Stimulated activated naive CD8-positive, alpha-beta T cell treated with anti-CD3 and anti-CD28 coated beads, Interleukin-15, amount 100 ng/mL, for 72 hours (primary cell): ENCODE results near the gene ZMAT5.
A peak's percentile ranks its signal among the peaks of the same experiment; 100 is the strongest.

Experiments used
- ATAC-seq: fragments of 150-1000 bp; cut with Tn5 transposase; 2 replicates; pipeline ENCODE4 v1.10.0; 2021; ENCODE audit warnings: mild to moderate bottlenecking, moderate library complexity
- DNase-seq, 2 donors: peaks; one replicate each; pipeline ENCODE4 v3.0.0; 2021 to 2022
- H3K27ac Mint-ChIP-seq, 2 donors: one replicate each; pipeline ENCODE4 v1.8.0; 2022; ENCODE audit warnings: mild to moderate bottlenecking in 2 of 2, mixed read lengths in 2 of 2, moderate library complexity in 2 of 2
- H3K27me3 Mint-ChIP-seq: one replicate; pipeline ENCODE4 v1.8.0; 2022; ENCODE audit warnings: mixed read lengths
- H3K4me1 Mint-ChIP-seq: one replicate; pipeline ENCODE4 v1.8.0; 2022; ENCODE audit warnings: mild to moderate bottlenecking, mixed read lengths
- H3K4me3 Mint-ChIP-seq, 2 donors: one replicate each; pipeline ENCODE4 v1.8.0; 2022; ENCODE audit warnings: mild to moderate bottlenecking in 2 of 2, mixed read lengths in 2 of 2, moderate library complexity in 1 of 2
- H3K9me3 Mint-ChIP-seq, 2 donors: one replicate each; pipeline ENCODE4 v1.8.0; 2022; ENCODE audit warnings: mixed read lengths in 2 of 2

The ZMAT5 gene

DNA sequence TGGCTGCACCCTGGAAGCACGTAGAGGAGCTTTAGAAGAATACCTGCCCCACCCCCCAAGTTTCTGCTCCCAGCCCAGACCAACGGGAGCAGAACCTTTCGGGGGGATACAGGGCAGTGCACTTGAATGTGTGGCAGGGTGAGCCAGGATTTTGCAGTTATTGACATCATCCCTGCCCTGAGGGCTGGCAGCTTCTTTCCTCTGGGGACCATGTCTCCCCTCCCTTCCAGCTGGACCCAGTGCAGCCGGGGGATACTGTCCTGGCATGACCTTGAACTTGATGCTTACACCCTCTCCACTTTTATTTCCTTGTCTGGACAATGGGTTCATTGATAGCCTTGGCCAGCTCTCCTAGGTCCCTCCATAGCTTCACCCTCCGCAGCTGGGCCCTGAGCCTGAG lies 51.1 kb downstream of the ZMAT5 start:
- no peak for ATAC-seq
- Mint-ChIP-seq H3K4me1 (peaks cover 8% of the 10 kb centered on the region), H3K9me3 (no peaks in the 10 kb centered on the region), H3K4me3 (no peak overlapping the region), H3K27ac (no peak overlapping the region), H3K27me3 (peaks cover 64% of the 10 kb centered on the region)
- DNase-seq, result no peak

DNA sequence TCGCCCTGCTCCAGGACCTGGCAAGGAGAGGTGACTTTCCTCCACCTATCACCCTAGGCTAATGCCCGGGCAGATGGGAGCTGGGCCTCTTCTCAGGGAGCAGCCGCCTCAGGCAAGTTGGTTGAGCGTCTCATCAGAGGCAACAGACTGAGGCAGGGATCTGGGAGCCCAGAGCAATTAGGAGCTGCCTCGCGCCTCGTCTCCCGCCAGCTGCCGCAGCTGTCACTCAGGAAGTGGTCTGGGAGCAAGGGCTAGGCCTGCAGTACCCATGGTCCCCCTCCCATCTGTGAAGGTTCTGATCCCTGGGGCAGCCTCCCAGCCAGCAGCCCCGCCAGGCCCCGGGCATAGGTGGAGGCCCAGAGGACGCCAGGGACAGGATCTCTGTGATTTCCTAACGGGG lies 51.6 kb downstream of the ZMAT5 start:
- ATAC-seq (no peak), DNase-seq (no peak)
- peaks cover 8% of the 10 kb centered on the region for H3K4me1 Mint-ChIP-seq
- no peaks in the 10 kb centered on the region for H3K9me3 Mint-ChIP-seq
- H3K27ac Mint-ChIP-seq, result no peak overlapping the region
- no peak overlapping the region for H3K4me3 Mint-ChIP-seq
- peaks cover 67% of the 10 kb centered on the region for H3K27me3 Mint-ChIP-seq

DNA sequence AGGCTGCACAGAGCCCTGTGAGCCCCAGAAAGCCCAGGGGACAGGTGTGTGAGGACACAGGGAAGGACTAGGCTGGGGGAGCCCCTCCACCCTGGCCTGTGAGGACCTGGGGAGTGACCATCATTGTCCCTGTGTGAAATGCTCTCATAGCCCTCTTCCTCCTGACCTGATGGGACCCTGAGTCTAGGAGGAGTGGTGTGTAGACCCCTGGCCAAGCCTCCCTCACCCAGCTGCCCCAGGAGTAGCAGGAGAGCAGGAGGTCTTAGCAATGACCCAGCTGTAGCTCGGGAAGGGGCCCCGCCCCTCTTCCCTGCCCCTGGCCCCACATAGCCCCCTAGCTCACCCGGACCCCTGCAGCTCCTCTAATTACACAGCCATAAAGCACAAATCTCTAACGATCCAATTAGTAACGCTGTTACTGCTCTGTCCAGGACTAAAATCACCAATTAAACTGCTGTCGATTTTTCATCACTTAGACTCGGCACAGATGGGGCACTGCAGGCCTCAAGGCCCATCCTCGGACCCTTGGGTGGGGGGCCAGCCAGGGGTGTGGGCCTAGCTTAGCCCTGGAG lies 53.6 kb downstream of the ZMAT5 start:
- H3K9me3 Mint-ChIP-seq, result no peaks in the 10 kb centered on the region
- no peaks in the 10 kb centered on the region for H3K4me1 Mint-ChIP-seq
- no peak overlapping the region for H3K27ac Mint-ChIP-seq
- no peak overlapping the region for H3K4me3 Mint-ChIP-seq
- peaks cover 54% of the 10 kb centered on the region for H3K27me3 Mint-ChIP-seq
- DNase-seq, result no peak
- no peak for ATAC-seq

DNA sequence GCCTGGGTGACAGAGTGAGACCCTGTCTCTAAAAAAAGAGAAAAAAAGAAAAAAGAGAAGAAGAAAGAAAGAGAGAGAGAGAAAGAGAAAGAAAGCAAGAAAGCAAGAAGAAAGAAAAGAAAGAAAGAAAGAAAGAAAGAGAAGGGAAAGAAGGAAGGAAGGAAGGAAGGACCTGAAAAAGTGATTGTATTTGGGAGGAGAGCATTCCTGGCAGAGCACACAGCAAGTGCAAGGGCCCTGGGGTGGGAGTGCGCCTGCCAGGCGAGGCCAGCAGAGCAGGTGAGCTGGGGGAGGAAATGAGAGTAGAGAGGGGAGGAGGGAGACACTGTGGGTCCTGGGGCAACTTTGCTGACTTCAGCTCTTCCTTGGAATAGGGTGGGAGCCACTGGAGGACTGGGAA lies 54.7 kb downstream of the ZMAT5 start:
- ATAC-seq, result no peak
- Mint-ChIP-seq H3K27ac (no peak overlapping the region), H3K27me3 (peaks cover 42% of the 10 kb centered on the region), H3K4me1 (no peaks in the 10 kb centered on the region), H3K9me3 (no peaks in the 10 kb centered on the region), H3K4me3 (no peak overlapping the region)
- no peak for DNase-seq

DNA sequence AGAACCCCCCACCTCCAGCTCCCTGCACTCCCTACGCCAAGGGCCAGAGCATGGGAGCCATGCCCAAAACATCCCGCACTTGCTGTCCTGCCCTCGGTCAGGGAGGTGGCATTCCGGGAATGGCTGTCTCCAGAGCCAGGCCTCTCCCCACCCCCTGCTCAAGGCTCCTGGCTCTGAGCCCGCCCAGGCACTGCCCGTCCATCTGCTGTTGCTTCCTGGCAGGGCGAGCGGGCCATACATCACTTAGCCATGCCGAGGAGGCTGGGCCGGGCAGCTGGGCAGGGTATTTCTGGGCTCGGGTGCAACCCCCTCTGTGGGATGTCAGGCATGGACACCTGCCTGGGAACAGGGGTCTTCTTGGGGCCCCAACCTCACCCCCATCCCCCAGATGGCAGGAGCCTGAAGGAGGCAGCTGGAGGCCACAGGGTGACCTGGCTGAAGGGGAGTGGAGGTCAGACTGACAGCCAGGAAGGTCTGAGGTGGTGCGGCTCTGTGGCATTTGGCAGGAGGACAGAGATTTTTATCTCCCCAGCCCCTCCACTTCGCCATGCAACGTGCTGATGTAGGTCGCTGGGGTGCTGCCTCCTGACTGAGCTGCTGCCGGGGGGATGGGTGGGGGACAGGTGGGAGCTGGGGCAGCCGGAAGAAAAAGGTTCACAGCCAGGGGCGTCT lies 55.7 kb downstream of the ZMAT5 start:
- Mint-ChIP-seq H3K27me3 (peaks cover 32% of the 10 kb centered on the region), H3K9me3 (no peaks in the 10 kb centered on the region), H3K27ac (no peak overlapping the region), H3K4me1 (no peaks in the 10 kb centered on the region), H3K4me3 (no peak overlapping the region)
- no peak for DNase-seq
- ATAC-seq, result no peak

DNA sequence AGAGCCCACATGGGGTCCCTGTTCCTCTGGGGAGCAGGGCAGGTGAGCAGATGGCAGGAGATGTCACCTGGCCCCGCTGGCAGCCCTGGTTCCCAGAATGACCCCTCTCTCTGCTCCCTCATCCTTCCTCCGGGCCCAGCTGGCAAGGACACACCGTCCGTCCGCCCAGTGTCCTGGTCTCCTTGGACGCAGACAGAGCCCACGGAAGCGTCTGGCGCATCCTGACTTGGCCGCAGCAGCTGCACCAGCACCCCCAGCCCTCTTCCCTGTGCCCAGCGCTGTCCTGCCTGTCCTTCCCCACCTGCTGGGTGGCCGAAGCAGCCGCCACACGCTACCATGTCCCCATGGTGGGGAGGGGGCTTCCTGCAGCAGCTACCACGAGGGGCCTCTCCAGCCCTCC lies 56.6 kb downstream of the ZMAT5 start:
- Mint-ChIP-seq H3K27me3 (peaks cover 26% of the 10 kb centered on the region), H3K4me1 (no peaks in the 10 kb centered on the region), H3K4me3 (no peak overlapping the region), H3K9me3 (no peaks in the 10 kb centered on the region), H3K27ac (no peak overlapping the region)
- no peak for DNase-seq
- no peak for ATAC-seq

DNA sequence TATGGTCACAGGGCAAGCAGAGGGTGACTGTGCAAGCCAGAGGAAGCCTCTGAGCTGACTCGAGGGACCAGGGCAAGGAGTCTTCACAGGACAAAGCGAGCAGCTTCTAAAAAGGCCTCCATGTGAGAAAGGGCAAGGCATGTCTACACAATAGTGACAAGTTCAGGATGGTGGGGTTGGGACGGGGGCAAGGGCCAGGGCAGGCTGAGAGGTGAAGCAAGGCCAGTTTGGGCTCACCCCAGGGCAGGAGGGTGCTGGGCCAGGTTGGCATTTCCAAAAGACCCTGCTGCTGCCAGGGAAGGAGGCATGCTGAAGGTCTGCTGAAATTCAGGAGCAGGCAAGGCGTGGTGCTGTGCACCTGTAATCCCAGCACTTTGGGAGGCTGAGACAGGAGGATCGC lies 59.3 kb downstream of the ZMAT5 start:
- H3K27me3 Mint-ChIP-seq, result peaks cover 21% of the 10 kb centered on the region
- H3K4me1 Mint-ChIP-seq, result no peaks in the 10 kb centered on the region
- no peak overlapping the region for H3K4me3 Mint-ChIP-seq
- DNase-seq (no peak), ATAC-seq (no peak)
- H3K9me3 Mint-ChIP-seq, result no peaks in the 10 kb centered on the region
- H3K27ac Mint-ChIP-seq, result peak overlapping the region in 1 of 2 donors; percentile 29

DNA sequence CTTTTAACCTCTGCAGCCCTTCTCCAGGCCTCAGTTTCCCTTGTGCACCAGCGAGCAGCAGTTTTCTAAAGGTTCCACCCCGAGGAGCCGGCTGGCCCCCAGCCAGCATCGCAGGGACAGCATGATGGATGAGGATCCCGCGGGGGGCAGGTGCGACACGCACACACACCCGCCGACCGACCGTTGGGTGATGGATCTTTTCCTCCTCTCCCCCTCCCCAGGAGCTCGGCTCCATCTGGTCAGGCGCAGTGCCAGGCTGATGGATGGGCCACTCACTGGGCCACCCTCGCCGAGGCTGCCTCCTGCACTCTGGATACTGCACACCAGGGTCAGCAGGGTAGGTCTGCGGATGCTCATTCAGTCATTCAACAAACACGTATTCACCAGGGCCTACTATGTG lies 59.8 kb downstream of the ZMAT5 start:
- no peaks in the 10 kb centered on the region for H3K9me3 Mint-ChIP-seq
- H3K4me3 Mint-ChIP-seq, result no peak overlapping the region
- H3K4me1 Mint-ChIP-seq, result peaks cover 2% of the 10 kb centered on the region
- ATAC-seq, result no peak
- DNase-seq, result no peak
- peaks cover 26% of the 10 kb centered on the region for H3K27me3 Mint-ChIP-seq
- H3K27ac Mint-ChIP-seq, result no peak overlapping the region

DNA sequence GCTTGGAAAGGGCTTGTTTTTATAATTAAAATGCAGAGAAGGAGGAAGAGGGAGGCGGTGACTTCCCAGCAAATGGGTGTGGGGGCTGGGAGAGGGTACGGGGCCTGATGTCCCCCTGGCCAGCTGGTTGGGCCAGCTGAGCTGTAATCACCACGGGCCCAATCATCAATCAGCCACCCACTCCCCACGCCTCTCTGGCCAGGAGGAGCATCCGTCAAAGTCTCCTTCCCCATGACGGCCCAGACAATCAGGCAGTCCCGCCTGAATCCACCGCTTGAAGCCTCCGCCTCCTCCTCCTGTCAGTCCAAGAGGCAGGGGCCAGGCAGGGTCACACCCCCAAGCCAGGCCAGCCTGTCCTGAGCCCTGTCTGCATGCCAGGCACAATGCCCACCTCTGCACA lies 60.3 kb downstream of the ZMAT5 start:
- no peaks in the 10 kb centered on the region for H3K9me3 Mint-ChIP-seq
- peaks cover 7% of the 10 kb centered on the region for H3K4me1 Mint-ChIP-seq
- DNase-seq (no peak), ATAC-seq (no peak)
- no peak overlapping the region for H3K27ac Mint-ChIP-seq
- no peak overlapping the region for H3K4me3 Mint-ChIP-seq
- H3K27me3 Mint-ChIP-seq, result peaks cover 30% of the 10 kb centered on the region

DNA sequence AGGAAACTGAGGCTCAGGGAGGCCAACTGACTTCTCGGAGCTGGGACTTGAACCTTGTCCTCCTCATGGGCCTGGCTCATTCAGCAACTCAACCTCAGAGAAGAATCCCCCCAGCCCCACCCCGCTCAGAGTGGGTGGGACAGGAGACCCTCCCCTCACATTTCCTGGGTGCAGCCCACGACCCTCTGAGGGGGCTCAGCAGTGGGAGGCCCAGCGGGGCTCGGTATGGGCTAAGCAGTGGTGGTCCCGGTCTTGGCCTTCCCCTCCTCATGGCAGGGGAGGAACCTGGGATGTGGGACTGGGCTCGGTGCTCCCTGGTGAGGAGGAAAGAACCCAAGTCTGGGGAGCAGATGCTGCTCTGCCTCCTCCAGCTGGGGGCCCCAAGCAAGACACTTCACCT lies 61.2 kb downstream of the ZMAT5 start:
- H3K9me3 Mint-ChIP-seq, result no peaks in the 10 kb centered on the region

DNA sequence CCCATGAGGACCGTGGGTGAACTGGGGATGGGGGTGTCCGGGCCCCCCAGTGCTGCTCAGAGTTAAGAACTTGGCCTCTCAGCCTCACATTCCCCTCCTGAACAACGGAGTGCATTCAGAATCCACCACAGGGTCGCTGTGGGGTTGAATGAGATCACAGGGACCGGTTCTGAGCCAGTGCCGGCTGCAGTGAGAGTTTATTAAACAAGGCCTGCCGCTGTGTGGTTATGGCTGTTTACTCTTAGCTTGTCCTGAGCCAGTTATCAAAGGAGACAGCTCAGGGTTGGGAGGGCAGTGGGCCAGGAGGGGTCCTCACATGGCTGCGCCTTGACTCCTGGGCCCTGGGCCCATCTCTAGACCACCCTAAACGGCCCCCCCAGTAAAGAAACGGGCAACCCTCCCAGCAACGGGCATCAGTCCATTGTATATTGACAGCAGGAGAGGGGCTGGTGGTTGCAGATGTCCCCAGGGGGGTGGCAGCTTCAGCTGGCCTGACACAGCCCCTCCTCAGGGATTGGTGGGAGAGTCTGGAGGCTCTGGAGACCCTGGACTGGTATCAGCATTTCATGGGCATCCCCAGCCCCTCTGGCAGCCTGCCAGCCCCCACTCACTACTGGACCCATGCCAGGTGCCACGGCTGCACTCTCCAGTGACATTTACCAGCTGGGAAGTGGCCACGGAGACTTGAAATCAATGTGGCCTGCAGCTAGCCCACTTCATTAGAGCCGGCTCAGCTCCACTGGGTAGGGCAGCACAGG lies 62.1 kb downstream of the ZMAT5 start:
- no peak for ATAC-seq
- H3K4me3 Mint-ChIP-seq, result no peak overlapping the region
- no peak for DNase-seq
- peak overlapping the region in 1 of 2 donors; percentile 74 for H3K27ac Mint-ChIP-seq
- no peaks in the 10 kb centered on the region for H3K9me3 Mint-ChIP-seq
- H3K27me3 Mint-ChIP-seq, result peaks cover 24% of the 10 kb centered on the region
- H3K4me1 Mint-ChIP-seq, result peaks cover 20% of the 10 kb centered on the region

More for the DNA sequence above, 61.2 kb downstream of the ZMAT5 start:
- Mint-ChIP-seq H3K4me3 (no peak overlapping the region), H3K27me3 (peaks cover 30% of the 10 kb centered on the region), H3K4me1 (peaks cover 15% of the 10 kb centered on the region), H3K27ac (no peak overlapping the region)
- no peak for DNase-seq
- no peak for ATAC-seq

DNA sequence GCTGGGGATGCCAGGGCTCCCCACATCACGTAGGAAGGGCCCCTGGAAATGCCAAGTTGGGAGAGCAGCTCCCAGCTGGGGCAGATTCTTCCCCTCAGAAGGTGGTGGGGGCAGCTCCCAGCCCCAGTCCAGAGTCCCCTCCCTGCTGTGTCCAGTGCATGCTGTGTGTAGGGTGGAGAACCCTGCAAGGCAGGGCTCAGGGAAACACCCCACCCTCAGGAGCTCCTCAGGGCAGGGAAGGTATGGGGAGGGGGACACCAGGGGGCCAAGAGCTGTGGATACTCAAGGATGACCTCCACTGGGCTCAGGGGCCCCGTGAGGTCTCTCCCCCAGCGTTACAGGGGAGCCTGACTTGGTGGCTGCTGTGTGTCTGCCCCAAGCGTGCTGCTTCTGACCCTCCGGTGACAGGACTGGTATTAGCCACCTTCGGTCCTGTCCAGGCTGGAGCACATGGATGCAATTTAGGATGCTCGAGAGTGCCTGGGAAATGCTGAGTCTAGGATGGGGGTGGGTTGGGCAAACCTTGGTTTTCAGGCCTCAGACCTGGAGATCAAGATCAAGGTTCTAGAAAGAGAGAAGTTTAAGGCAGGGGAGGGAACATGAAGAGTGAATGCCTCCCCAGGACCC lies 63.1 kb downstream of the ZMAT5 start:
- H3K4me1 Mint-ChIP-seq, result peaks cover 20% of the 10 kb centered on the region
- no peak for ATAC-seq
- no peak overlapping the region for H3K4me3 Mint-ChIP-seq
- H3K27ac Mint-ChIP-seq, result no peak overlapping the region
- no peak for DNase-seq
- H3K27me3 Mint-ChIP-seq, result peaks cover 24% of the 10 kb centered on the region
- H3K9me3 Mint-ChIP-seq, result no peaks in the 10 kb centered on the region

DNA sequence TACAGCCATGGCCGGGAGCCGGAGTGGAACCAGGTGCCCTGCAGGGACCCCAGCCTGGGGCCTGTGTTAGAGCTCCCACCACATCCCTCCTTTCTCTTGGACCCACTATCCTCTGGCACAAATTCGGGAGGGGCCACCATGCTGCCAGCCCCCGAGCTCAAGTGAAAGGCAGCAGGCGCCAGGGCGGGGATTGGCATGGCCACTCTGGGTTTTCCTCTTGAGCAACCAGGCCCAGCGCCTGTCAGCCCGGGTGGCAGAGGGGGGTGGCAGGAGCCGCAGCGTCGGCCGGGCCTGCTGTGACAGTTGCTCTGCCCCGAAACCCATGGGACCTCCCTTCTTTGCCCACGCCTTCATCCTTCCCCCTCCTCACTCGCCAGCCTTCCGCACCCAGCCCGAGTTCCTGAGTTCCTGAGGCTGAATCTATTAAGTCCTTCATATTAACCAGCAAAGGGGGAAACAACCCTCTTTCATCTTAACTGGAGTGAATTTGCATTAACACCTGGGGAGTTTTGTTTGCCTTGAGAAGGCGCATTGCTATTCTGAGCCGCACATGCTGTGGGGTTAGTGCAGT lies 63.8 kb downstream of the ZMAT5 start:
- no peak for DNase-seq
- ATAC-seq, result no peak
- peaks cover 20% of the 10 kb centered on the region for H3K4me1 Mint-ChIP-seq
- no peak overlapping the region for H3K4me3 Mint-ChIP-seq
- H3K27me3 Mint-ChIP-seq, result peaks cover 24% of the 10 kb centered on the region
- H3K9me3 Mint-ChIP-seq, result no peaks in the 10 kb centered on the region
- H3K27ac Mint-ChIP-seq, result no peak overlapping the region

DNA sequence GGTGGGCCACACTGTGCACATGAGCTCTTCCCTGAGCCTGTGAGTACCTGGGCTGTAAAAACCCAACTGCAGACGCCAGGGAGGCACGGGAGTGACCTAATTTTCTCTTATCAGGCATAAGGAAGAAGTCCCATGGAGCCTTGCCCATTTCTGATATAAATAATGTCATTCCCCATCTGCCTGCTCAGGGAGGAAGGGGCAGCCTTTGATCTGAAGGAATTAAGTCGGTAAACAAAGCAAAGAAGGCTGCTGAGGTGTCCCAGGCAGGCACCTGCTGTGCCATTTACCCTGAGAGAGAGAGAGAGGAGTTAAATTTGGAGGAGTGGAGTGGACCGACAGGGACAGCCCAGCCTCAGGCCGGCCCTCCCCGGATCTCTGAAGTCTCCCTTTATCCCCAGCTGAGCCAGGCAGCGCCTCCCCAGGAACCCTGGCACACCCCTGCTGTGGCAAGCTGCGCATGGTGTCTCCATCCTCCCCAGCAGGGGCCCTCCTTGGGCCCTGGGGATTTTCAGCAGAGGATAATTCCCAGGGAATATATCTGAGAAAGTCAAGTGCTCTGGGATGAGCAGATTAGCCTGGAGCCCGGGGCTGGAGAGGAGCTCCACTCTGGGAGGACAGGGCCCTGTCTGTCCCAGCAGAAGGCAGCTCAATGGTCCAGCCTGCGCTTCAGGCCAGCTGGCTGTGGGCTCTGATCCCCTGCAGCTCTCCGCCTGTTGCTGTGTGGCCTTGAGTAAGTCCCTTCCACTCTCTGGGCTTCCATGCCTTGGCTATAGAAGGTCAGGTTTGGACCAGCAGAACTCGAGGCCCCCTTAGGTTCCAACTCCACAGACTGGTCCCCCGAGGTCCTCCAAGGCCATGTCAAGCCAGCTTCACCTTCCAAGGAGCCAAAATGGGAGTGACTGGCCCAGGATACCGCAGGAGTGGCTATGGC lies 64.5 kb downstream of the ZMAT5 start:
- Mint-ChIP-seq H3K9me3 (no peaks in the 10 kb centered on the region), H3K27ac (peak overlapping the region in 1 of 2 donors; percentile 71), H3K4me3 (no peak overlapping the region), H3K27me3 (peaks cover 24% of the 10 kb centered on the region), H3K4me1 (peaks cover 20% of the 10 kb centered on the region)
- no peak for DNase-seq
- ATAC-seq, result no peak
